Keratinocyte (primary cell): ENCODE results near the gene EXD2.

Source experiments
- EZH2 ChIP-seq: IDR thresholded peaks from one replicate; pipeline ENCODE4 v1.6.1; 2012; ENCODE audit warnings: inconsistent platforms, mild to moderate bottlenecking, low read length, moderate library complexity
- TF ChIP-seq, protein P1 (sequence below), 3 experiments: IDR thresholded peaks in 1 of 3; conservative IDR thresholded peaks in 1 of 3; optimal IDR thresholded peaks in 1 of 3; 2 replicates in 2 of 3; 3 replicates in 1 of 3; pipeline versions ENCODE3 to v1.5.1; 2011; ENCODE audit warnings: low read length in 3 of 3, mild to moderate bottlenecking in 3 of 3, moderate library complexity in 2 of 3, control low read depth in 1 of 3, inconsistent platforms in 1 of 3; ENCODE audit not compliant: insufficient read depth in 2 of 3; ENCODE audit errors: extremely low read depth in 1 of 3

DNA sequence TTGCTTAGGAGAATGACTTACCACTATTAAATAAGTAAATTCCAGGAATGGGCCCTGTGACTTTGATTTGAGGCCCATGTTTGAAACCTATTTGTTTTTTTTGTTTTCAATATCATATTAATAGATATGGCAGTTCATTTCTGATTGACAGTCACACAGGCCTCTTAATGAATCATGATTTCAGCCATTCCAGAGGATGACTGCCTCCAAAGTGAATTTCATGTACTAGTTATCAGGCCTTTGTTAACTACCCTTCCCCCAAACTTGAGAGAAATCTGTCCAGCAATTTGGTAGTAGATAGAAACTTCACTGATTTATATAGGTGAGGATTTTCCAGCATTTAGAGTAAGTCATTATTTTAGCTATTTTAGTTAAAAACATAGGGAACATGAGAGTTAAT, 42.8 kb downstream of the EXD2 start:
- TF ChIP-seq, protein P1, sequence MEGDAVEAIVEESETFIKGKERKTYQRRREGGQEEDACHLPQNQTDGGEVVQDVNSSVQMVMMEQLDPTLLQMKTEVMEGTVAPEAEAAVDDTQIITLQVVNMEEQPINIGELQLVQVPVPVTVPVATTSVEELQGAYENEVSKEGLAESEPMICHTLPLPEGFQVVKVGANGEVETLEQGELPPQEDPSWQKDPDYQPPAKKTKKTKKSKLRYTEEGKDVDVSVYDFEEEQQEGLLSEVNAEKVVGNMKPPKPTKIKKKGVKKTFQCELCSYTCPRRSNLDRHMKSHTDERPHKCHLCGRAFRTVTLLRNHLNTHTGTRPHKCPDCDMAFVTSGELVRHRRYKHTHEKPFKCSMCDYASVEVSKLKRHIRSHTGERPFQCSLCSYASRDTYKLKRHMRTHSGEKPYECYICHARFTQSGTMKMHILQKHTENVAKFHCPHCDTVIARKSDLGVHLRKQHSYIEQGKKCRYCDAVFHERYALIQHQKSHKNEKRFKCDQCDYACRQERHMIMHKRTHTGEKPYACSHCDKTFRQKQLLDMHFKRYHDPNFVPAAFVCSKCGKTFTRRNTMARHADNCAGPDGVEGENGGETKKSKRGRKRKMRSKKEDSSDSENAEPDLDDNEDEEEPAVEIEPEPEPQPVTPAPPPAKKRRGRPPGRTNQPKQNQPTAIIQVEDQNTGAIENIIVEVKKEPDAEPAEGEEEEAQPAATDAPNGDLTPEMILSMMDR (optimal IDR thresholded peaks at IDR 0.05 in 1 of 3, IDR thresholded peaks at IDR 0.05 in 1 of 3, conservative IDR thresholded peaks at IDR 0.05 in 1 of 3; ENCODE audit: extremely low read depth in 1 of 3, insufficient read depth in 2 of 3, low read length in 3 of 3): no peak
- no peak for TF ChIP-seq EZH2
